ENCODE data around the gene MICU1. TPM values are rescaled to one million over a fixed set of nuclear protein-coding genes. Genes with fewer than 3 reads are reported as not detected.

Gene MICU1
- polyA plus RNA-seq, 1 donor (not counting 4 experiments of a cell fraction or from before 2014, with no cell fraction given), result 19.4 TPM

DNA sequence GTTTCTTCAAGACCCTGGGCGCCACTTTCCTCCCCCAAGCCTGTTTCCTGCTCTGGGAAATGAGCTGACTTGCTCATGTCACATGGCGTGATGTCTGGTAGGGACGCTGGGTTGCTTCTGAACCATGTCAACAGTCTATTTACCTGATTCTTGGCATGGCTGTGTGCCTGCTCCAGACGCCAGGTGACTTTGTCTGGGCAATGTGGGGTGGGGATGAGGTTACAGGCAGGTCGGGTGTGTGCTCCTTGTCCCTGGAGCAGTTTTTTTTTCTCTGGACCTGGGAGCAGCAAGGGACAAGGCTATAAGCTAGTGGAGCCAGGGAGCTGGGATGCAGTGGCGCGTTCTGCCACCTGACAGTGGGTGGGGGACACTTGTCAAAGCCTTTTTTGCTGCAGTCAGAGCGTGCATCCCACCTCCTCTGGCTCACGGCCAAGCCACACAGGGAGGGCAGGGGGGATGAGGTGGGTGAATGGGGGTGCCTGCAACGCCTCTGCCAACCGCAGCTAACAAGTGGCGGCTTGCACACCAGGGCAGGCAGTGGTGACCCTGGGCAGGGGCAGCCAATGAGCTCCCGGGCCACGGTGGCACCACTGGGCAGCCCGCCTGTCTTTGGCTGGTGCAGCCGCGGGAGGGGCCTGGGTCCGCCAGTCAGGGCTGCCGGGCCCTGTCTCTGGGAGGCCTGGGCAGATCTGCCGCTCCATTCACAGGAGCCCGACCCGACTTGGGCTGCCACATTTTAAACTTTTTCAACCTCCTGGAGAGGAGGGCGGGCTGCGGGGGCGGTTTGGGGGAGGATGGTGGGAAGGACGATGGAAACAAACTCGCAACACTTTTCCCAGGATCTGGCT, 294.1 kb downstream of the MICU1 start:
- H3K4me2 ChIP-seq (ENCODE audit: control insufficient read depth, extremely low read depth, insufficient read depth, low read depth, low read length), result peak overlapping the region; percentile 55
- no peaks in the 10 kb centered on the region for H4K20me1 ChIP-seq (ENCODE audit: control insufficient read depth, extremely low read depth, insufficient read depth, low read length)
- DNase-seq (ENCODE audit: low read depth, low spot score) (peak; percentile 95), FAIRE-seq (peak; percentile 20)
- no peak overlapping the region for H3K4me3 ChIP-seq (ENCODE audit: control insufficient read depth in 2 of 3, extremely low read depth in 1 of 3, insufficient read depth in 2 of 3, low read depth in 1 of 3, low read length in 3 of 3)
- H3K27me3 ChIP-seq (ENCODE audit: control insufficient read depth, extremely low read depth, insufficient read depth, low read length), result no peaks in the 10 kb centered on the region
- no peaks in the 10 kb centered on the region for H3K9me3 ChIP-seq (ENCODE audit: control insufficient read depth, low read depth, low read length)
- TF ChIP-seq EZH2 (IDR thresholded peaks at IDR 0.05; ENCODE audit: low read length), result no peak
- TF ChIP-seq, protein P1, sequence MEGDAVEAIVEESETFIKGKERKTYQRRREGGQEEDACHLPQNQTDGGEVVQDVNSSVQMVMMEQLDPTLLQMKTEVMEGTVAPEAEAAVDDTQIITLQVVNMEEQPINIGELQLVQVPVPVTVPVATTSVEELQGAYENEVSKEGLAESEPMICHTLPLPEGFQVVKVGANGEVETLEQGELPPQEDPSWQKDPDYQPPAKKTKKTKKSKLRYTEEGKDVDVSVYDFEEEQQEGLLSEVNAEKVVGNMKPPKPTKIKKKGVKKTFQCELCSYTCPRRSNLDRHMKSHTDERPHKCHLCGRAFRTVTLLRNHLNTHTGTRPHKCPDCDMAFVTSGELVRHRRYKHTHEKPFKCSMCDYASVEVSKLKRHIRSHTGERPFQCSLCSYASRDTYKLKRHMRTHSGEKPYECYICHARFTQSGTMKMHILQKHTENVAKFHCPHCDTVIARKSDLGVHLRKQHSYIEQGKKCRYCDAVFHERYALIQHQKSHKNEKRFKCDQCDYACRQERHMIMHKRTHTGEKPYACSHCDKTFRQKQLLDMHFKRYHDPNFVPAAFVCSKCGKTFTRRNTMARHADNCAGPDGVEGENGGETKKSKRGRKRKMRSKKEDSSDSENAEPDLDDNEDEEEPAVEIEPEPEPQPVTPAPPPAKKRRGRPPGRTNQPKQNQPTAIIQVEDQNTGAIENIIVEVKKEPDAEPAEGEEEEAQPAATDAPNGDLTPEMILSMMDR (optimal IDR thresholded peaks at IDR 0.05 in 1 of 3, IDR thresholded peaks at IDR 0.05 in 1 of 3, conservative IDR thresholded peaks at IDR 0.05 in 1 of 3; ENCODE audit: extremely low read depth in 1 of 3, insufficient read depth in 2 of 3, low read length in 3 of 3), result peak in 1 of 3 experiments; percentile 31
- no peaks in the 10 kb centered on the region for H3K79me2 ChIP-seq (ENCODE audit: control insufficient read depth, insufficient read depth, low read length)
- dilution Hi-C loops (cut with MboI; ENCODE audit: extremely low pct_ligation_motif_present, low sequenced_read_pairs), result no loop called here
- H3K27ac ChIP-seq (ENCODE audit: control insufficient read depth, insufficient read depth, low read length), result peak overlapping the region; percentile 96
- peaks cover 48% of the 10 kb centered on the region for H3K4me1 ChIP-seq (ENCODE audit: control insufficient read depth, extremely low read depth, insufficient read depth, low read length)
- peak overlapping the region; percentile 74 for H3K9ac ChIP-seq (ENCODE audit: control insufficient read depth, extremely low read depth, insufficient read depth, low read length)
- H3K36me3 ChIP-seq (ENCODE audit: control insufficient read depth in 2 of 2, extremely low read depth in 1 of 2, insufficient read depth in 2 of 2, low read length in 2 of 2), result peaks cover 13 to 19% of the 10 kb centered on the region in 2 experiments
- no peaks in the 10 kb centered on the region for H3K9me1 ChIP-seq (ENCODE audit: control insufficient read depth, extremely low read depth, insufficient read depth, low read length)
- no peak overlapping the region for H2AFZ ChIP-seq (ENCODE audit: control insufficient read depth, low read length)

DNA sequence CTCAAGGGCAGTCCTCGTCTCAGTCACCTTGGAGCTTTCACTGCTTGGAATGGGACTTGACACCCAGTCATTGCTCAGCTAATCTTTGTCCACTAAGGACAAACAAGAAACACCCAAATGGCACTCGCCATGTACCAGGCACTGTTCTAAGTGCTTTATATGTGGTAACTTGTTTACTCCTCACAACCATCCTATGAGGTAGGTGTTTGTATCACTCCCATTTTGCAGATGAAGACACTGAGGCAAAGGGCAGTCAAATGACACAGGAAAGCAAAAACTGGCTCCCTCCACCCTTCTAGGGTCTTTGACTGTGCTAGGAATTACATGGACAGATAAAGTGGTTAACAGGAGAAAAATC, 295.8 kb downstream of the MICU1 start:
- TF ChIP-seq EZH2 (IDR thresholded peaks at IDR 0.05; ENCODE audit: low read length), result no peak
- TF ChIP-seq, protein P1 (optimal IDR thresholded peaks at IDR 0.05 in 1 of 3, IDR thresholded peaks at IDR 0.05 in 1 of 3, conservative IDR thresholded peaks at IDR 0.05 in 1 of 3; ENCODE audit: extremely low read depth in 1 of 3, insufficient read depth in 2 of 3, low read length in 3 of 3), result no peak
- no peak overlapping the region for H2AFZ ChIP-seq (ENCODE audit: control insufficient read depth, low read length)
- no peak overlapping the region for H3K4me2 ChIP-seq (ENCODE audit: control insufficient read depth, extremely low read depth, insufficient read depth, low read depth, low read length)
- peaks cover 7 to 10% of the 10 kb centered on the region in 2 experiments for H3K36me3 ChIP-seq (ENCODE audit: control insufficient read depth in 2 of 2, extremely low read depth in 1 of 2, insufficient read depth in 2 of 2, low read length in 2 of 2)
- no peaks in the 10 kb centered on the region for H3K9me3 ChIP-seq (ENCODE audit: control insufficient read depth, low read depth, low read length)
- DNase-seq (ENCODE audit: low read depth, low spot score), result no peak
- no peak overlapping the region for H3K9ac ChIP-seq (ENCODE audit: control insufficient read depth, extremely low read depth, insufficient read depth, low read length)
- no peaks in the 10 kb centered on the region for H3K9me1 ChIP-seq (ENCODE audit: control insufficient read depth, extremely low read depth, insufficient read depth, low read length)
- peak overlapping the region; percentile 15 for H3K27ac ChIP-seq (ENCODE audit: control insufficient read depth, insufficient read depth, low read length)
- dilution Hi-C loops (cut with MboI; ENCODE audit: extremely low pct_ligation_motif_present, low sequenced_read_pairs), result no loop called here
- H4K20me1 ChIP-seq (ENCODE audit: control insufficient read depth, extremely low read depth, insufficient read depth, low read length), result no peaks in the 10 kb centered on the region
- no peak for FAIRE-seq
- H3K4me3 ChIP-seq (ENCODE audit: control insufficient read depth in 2 of 3, extremely low read depth in 1 of 3, insufficient read depth in 2 of 3, low read depth in 1 of 3, low read length in 3 of 3), result no peak overlapping the region
- peaks cover 36% of the 10 kb centered on the region for H3K4me1 ChIP-seq (ENCODE audit: control insufficient read depth, extremely low read depth, insufficient read depth, low read length)
- H3K27me3 ChIP-seq (ENCODE audit: control insufficient read depth, extremely low read depth, insufficient read depth, low read length), result no peaks in the 10 kb centered on the region
- H3K79me2 ChIP-seq (ENCODE audit: control insufficient read depth, insufficient read depth, low read length), result no peaks in the 10 kb centered on the region

Measured in keratinocyte (primary cell).